HG03521 (cell line): ENCODE measurements around the gene BDKRB2.

ENCODE experiments used
- ATAC-seq: cut with Tn5 transposase; IDR thresholded peaks from one replicate; pipeline ENCODE4 v1.9.1; 2021; ENCODE audit warnings: mild to moderate bottlenecking, moderate library complexity; ENCODE audit not compliant: unreplicated experiment

The BDKRB2 gene

GRCh38 chr14:96204151-96205058 is at the start of gene BDKRB2:
Gene BDKRB2, plus strand, starts transcription at chr14:96204839. Its CDS starts 32,269 bp downstream, at chr14:96237108.
- ATAC-seq: no peak

GRCh38 chr14:96154900-96155299 is 49.7 kb upstream of the BDKRB2 start:
- no peak for ATAC-seq

GRCh38 chr14:96156804-96157760 is 47.6 kb upstream of the BDKRB2 start:
- ATAC-seq: no peak

GRCh38 chr14:96158735-96159134 is 45.9 kb upstream of the BDKRB2 start:
- no peak for ATAC-seq

- ATAC-seq: no peak
Observed at GRCh38 chr14:96160076-96160912, 44.3 kb upstream of the BDKRB2 start.

GRCh38 chr14:96160913-96161310 is 43.7 kb upstream of the BDKRB2 start:
- no peak for ATAC-seq

- ATAC-seq: no peak
Observed at GRCh38 chr14:96161636-96162035, 43.0 kb upstream of the BDKRB2 start.

- no peak for ATAC-seq
Observed at GRCh38 chr14:96162265-96162664, 42.4 kb upstream of the BDKRB2 start.

- ATAC-seq: no peak
Observed at GRCh38 chr14:96162741-96163140, 41.9 kb upstream of the BDKRB2 start.

GRCh38 chr14:96164861-96165490 is 39.7 kb upstream of the BDKRB2 start:
- no peak for ATAC-seq

- no peak for ATAC-seq
Observed at GRCh38 chr14:96165493-96166436, 38.9 kb upstream of the BDKRB2 start.

- ATAC-seq: no peak
Observed at GRCh38 chr14:96166461-96167223, 38.0 kb upstream of the BDKRB2 start.

GRCh38 chr14:96167224-96168148 is 37.2 kb upstream of the BDKRB2 start:
- no peak for ATAC-seq

- ATAC-seq: no peak
Observed at GRCh38 chr14:96168581-96168980, 36.1 kb upstream of the BDKRB2 start.

GRCh38 chr14:96170961-96171592 is 33.6 kb upstream of the BDKRB2 start:
- no peak for ATAC-seq

- ATAC-seq: no peak
Observed at GRCh38 chr14:96173636-96174475, 30.8 kb upstream of the BDKRB2 start.
